Tibial nerve (tissue), 4 donors: ENCODE results near the gene PCDHGA11. TPM values are rescaled to one million over a fixed set of nuclear protein-coding genes. Genes with fewer than 3 reads are reported as not detected.
"Not testable (repeated sequence)": the region's sequence is repeated elsewhere in the genome, so short reads cannot be mapped to it uniquely, and the experiment has no call there.

Experiments used
- DNase-seq, 2 donors: peaks; one replicate each; pipeline ENCODE4 v3.0.0-alpha.2; 2019; ENCODE audit warnings: low spot score in 2 of 2
- H3K27ac ChIP-seq, 4 donors: fragments of 200-600 bp; sonication (generic) in 3 of 4; one replicate each; pipeline ENCODE4 v1.5.1; 2017 to 2019; ENCODE audit warnings: mild to moderate bottlenecking in 1 of 4
- H3K27me3 ChIP-seq, 2 donors: fragments of 200-600 bp; sonication (generic) in 1 of 2; one replicate each; pipeline versions ENCODE4 v1.5.1 to v1.6.0; 2017 to 2019
- H3K36me3 ChIP-seq, 3 donors: fragments of 200-600 bp; sonication (generic); one replicate each; pipeline ENCODE4 v1.5.1; 2018 to 2019
- H3K4me1 ChIP-seq, 4 donors: fragments of 200-600 bp; sonication (generic) in 3 of 4; one replicate each; pipeline ENCODE4 v1.5.1; 2017 to 2019
- H3K4me3 ChIP-seq, 4 donors: fragments of 200-600 bp; sonication (generic) in 3 of 4; one replicate each; pipeline ENCODE4 v1.5.1; 2017 to 2019; ENCODE audit warnings: mild to moderate bottlenecking in 1 of 4, moderate library complexity in 1 of 4
- H3K9me3 ChIP-seq, 4 donors: fragments of 200-600 bp; sonication (generic) in 3 of 4; one replicate each; pipeline ENCODE4 v1.5.1; 2017 to 2019
- CTCF ChIP-seq, 5 experiments: fragments of 200-600 bp in 3 of 5; fragments of 450-650 bp in 2 of 5; sonication (generic) in 3 of 5; IDR thresholded peaks; one replicate each; pipeline ENCODE4 v1.5.1; 2016 to 2019; ENCODE audit warnings: antibody characterized with exemption in 5 of 5, mild to moderate bottlenecking in 3 of 5, moderate library complexity in 2 of 5
- EP300 ChIP-seq, 2 donors: sonication (generic); formaldehyde crosslinking; IDR thresholded peaks; one replicate each; pipeline ENCODE4 v1.6.1; 2017; ENCODE audit warnings: antibody characterized with exemption in 2 of 2, mild to moderate bottlenecking in 1 of 2
- POLR2A ChIP-seq, 2 donors: fragments of 450-650 bp; IDR thresholded peaks; one replicate each; pipeline ENCODE4 v1.6.1; 2017; ENCODE audit warnings: antibody characterized with exemption in 2 of 2, mild to moderate bottlenecking in 2 of 2, moderate library complexity in 2 of 2
- WGBS, 2 donors: methylation state at CpG; one replicate each; pipeline ENCODE4 v1.1.5; 2018; 5-methylcytosine and 5-hydroxymethylcytosine counted together
- total RNA-seq, 4 donors: library from RNA; depleted of rRNA; stranded (reverse); fragments of >200 nt; gene quantifications; one replicate each; pipeline ENCODE4 v1.1.0, GENCODE V29; 2016

Gene PCDHGA11
- total RNA-seq, 4 donors from 2014 or later: 8.3 to 9.3 (median 8.9) TPM

GRCh38 chr5:141382469-141383294 is 38.2 kb upstream of the PCDHGA11 start, which contains the start of gene PCDHGA7:
TSS of gene PCDHGA7 (plus strand) at chr5:141382742. CDS start at chr5:141382900, 158 bp downstream.
- Histone ChIP-seq H3K27me3 (no peaks in the 10 kb centered on the region), H3K27ac (no peak within 1 kb of the TSS), H3K9me3 (peaks cover 0 to 100% (median 48%) of the 10 kb centered on the region in 4 donors), H3K4me3 (peak within 1 kb of the TSS in 1 of 4 donors; percentile 21), H3K36me3 (peaks cover 0 to 40% (median 0%) of the 10 kb centered on the region in 3 donors), H3K4me1 (no peaks in the 10 kb centered on the region)
- TF ChIP-seq CTCF (IDR thresholded peaks at IDR 0.05) (no peak), POLR2A (IDR thresholded peaks at IDR 0.05) (no peak), EP300 (IDR thresholded peaks at IDR 0.05) (no peak)
- WGBS, 2 donors: 19 to 20% methylated on average over 32 to 36 of the region's 37 CpGs
- no peak for DNase-seq

- 37 to 48% methylated on average over 21 of the region's 21 CpGs for WGBS, 2 donors
- TF ChIP-seq EP300 (IDR thresholded peaks at IDR 0.05): no peak
- no peak for TF ChIP-seq POLR2A (IDR thresholded peaks at IDR 0.05)
- no peak for TF ChIP-seq CTCF (IDR thresholded peaks at IDR 0.05)
- no peaks in the 10 kb centered on the region for H3K4me1 ChIP-seq
- DNase-seq: no peak
- no peak overlapping the region for H3K27ac ChIP-seq
- no peak overlapping the region for H3K4me3 ChIP-seq
- no peaks in the 10 kb centered on the region for H3K27me3 ChIP-seq
- peaks cover 0 to 40% (median 0%) of the 10 kb centered on the region in 3 donors for H3K36me3 ChIP-seq
- peaks cover 0 to 97% (median 46%) of the 10 kb centered on the region in 4 donors for H3K9me3 ChIP-seq
Observed at GRCh38 chr5:141383345-141383744, 37.5 kb upstream of the PCDHGA11 start.

- H3K9me3 ChIP-seq: peaks cover 0 to 97% (median 48%) of the 10 kb centered on the region in 4 donors
- no peaks in the 10 kb centered on the region for H3K27me3 ChIP-seq
- no peak for TF ChIP-seq EP300 (IDR thresholded peaks at IDR 0.05)
- TF ChIP-seq POLR2A (IDR thresholded peaks at IDR 0.05): no peak
- TF ChIP-seq CTCF (IDR thresholded peaks at IDR 0.05): no peak
- DNase-seq: no peak
- H3K4me1 ChIP-seq: no peaks in the 10 kb centered on the region
- H3K4me3 ChIP-seq: no peak overlapping the region
- WGBS, 2 donors: 47 to 58% methylated on average over 34 to 37 of the region's 43 CpGs
- H3K27ac ChIP-seq: no peak overlapping the region
- H3K36me3 ChIP-seq: peaks cover 0 to 45% (median 0%) of the 10 kb centered on the region in 3 donors
Observed at GRCh38 chr5:141384471-141385267, 36.2 kb upstream of the PCDHGA11 start.

GRCh38 chr5:141387557-141388311 is 33.1 kb upstream of the PCDHGA11 start, which contains the start of gene PCDHGB4:
TSS of gene PCDHGB4 (plus strand) at chr5:141387698. CDS start at chr5:141387885, 187 bp downstream.
- WGBS, 2 donors: 10 to 11% methylated on average over 23 to 24 of the region's 40 CpGs
- peak in 2 of 5 experiments; percentile 17 to 29 for TF ChIP-seq CTCF (IDR thresholded peaks at IDR 0.05)
- not testable (repeated sequence) for H3K4me3 ChIP-seq, H3K27me3 ChIP-seq, H3K4me1 ChIP-seq, H3K27ac ChIP-seq, DNase-seq
- peaks cover 3 to 97% (median 50%) of the 10 kb centered on the region in 4 donors for H3K9me3 ChIP-seq
- peaks cover 0 to 48% (median 0%) of the 10 kb centered on the region in 3 donors for H3K36me3 ChIP-seq
